GM12878 (cell line): ENCODE measurements around the gene CYP51A1. TPM values are rescaled to one million over a fixed set of nuclear protein-coding genes. Genes with fewer than 3 reads are reported as not detected.

Experiments used
- ATAC-seq: fragments of 200-7000 bp; cut with Tn5 transposase; 3 replicates; pipeline ENCODE4 v1.9.1; 2020; ENCODE audit warnings: mild to moderate bottlenecking, moderate library complexity
- BruUV-seq: library from RNA; stranded (reverse); fragments of 400-500 nt; replicated peaks from 2 replicates; lab custom pipeline; 2021; lab: Mats Ljungman, UMichigan
- CTCF ChIA-PET: fragments of 300-600 bp; sonication (Branson Sonifier 250); formaldehyde crosslinking; extraction: SDS; loops from one replicate; lab custom pipeline; 2021; ENCODE audit warnings: inconsistent platforms; lab: Yijun Ruan, JAX
- POLR2A ChIA-PET: fragments of 350-600 bp; formaldehyde crosslinking; extraction: SDS; loops from one replicate; lab custom pipeline; 2021; ENCODE audit warnings: inconsistent platforms; lab: Charles Lee
- RAD21 ChIA-PET: fragments of 300-600 bp; sonication (Branson Sonifier 250); formaldehyde crosslinking; loops from one replicate; lab custom pipeline; 2023; ENCODE audit warnings: antibody characterized with exemption; ENCODE audit not compliant: unreplicated experiment; lab: Charles Lee
- SMC1A ChIA-PET: fragments of 300-600 bp; sonication (Branson Sonifier 250); formaldehyde crosslinking; loops from one replicate; lab custom pipeline; 2023; ENCODE audit not compliant: unreplicated experiment, uncharacterized antibody; lab: Charles Lee
- DNase-seq: peaks from one replicate; pipeline ENCODE4 v3.0.0-alpha.2; 2011; ENCODE audit warnings: low read depth, low spot score
- FAIRE-seq: peaks from 3 replicates; lab custom pipeline; 2011; peaks lifted over from hg19 to GRCh38; lab: Jason Lieb, UNC
- H2AFZ ChIP-seq: 2 replicates; pipeline ENCODE4 v1.6.0; 2011; ENCODE audit warnings: low read depth, low read length, control low read depth; ENCODE audit not compliant: control insufficient read depth
- H3K27ac ChIP-seq: 2 replicates; pipeline ENCODE4 v1.5.1; 2011; ENCODE audit warnings: control low read depth; ENCODE audit not compliant: control insufficient read depth, insufficient read depth
- H3K27me3 ChIP-seq, 2 experiments: replicated peaks in 1 of 2; 2 replicates each; pipeline versions ENCODE4 v1.6.0 to v1.6.1; 2011; ENCODE audit warnings: low read length in 1 of 2; ENCODE audit not compliant: control insufficient read depth in 2 of 2, insufficient read depth in 2 of 2
- H3K36me3 ChIP-seq, 2 experiments: 2 replicates each; pipeline ENCODE4 v1.5.1; 2011; ENCODE audit warnings: low read length in 1 of 2; ENCODE audit not compliant: control insufficient read depth in 2 of 2, insufficient read depth in 2 of 2
- H3K4me1 ChIP-seq: 2 replicates; pipeline ENCODE4 v1.6.1; 2011; ENCODE audit warnings: mild to moderate bottlenecking, low read length, moderate library complexity, mixed read lengths; ENCODE audit not compliant: control insufficient read depth, insufficient read depth
- H3K4me2 ChIP-seq: 2 replicates; pipeline ENCODE4 v1.6.0; 2011; ENCODE audit warnings: control low read depth; ENCODE audit not compliant: control insufficient read depth, insufficient read depth
- H3K4me3 ChIP-seq: fragments of 200-600 bp; sonication (generic); 2 replicates; pipeline ENCODE4 v1.5.1; 2016
- H3K79me2 ChIP-seq: 2 replicates; pipeline ENCODE4 v1.6.0; 2011; ENCODE audit warnings: low read length; ENCODE audit not compliant: control insufficient read depth, insufficient read depth
- H3K9ac ChIP-seq: 2 replicates; pipeline ENCODE4 v1.8.0; 2011; ENCODE audit warnings: low read length, control low read depth, mixed read lengths; ENCODE audit not compliant: control insufficient read depth, insufficient read depth
- H3K9me3 ChIP-seq: replicated peaks from 3 replicates; pipeline ENCODE4 v1.5.1; 2011; ENCODE audit warnings: mild to moderate bottlenecking, low read length; ENCODE audit not compliant: control insufficient read depth, insufficient read depth
- H4K20me1 ChIP-seq: 2 replicates; pipeline ENCODE4 v1.6.0; 2011; ENCODE audit not compliant: control insufficient read depth, insufficient read depth
- ESRRA ChIP-seq: IDR thresholded peaks from 2 replicates; pipeline ENCODE4 v1.6.1; 2012; ENCODE audit warnings: mild to moderate bottlenecking, low read length, improper control_type of control experiment
- EZH2 ChIP-seq: IDR thresholded peaks from 2 replicates; pipeline ENCODE4 v1.6.1; 2012; ENCODE audit warnings: low read depth, mild to moderate bottlenecking, control low read depth, inconsistent platforms, low read length, borderline replicate concordance; ENCODE audit not compliant: control insufficient read depth
- GABPA ChIP-seq: IDR thresholded peaks from 2 replicates; pipeline ENCODE4 v1.6.1; 2014; ENCODE audit warnings: antibody characterized with exemption, low read depth, mild to moderate bottlenecking, inconsistent platforms
- HDAC6 ChIP-seq: fragments of 200-600 bp; sonication (generic); IDR thresholded peaks from one replicate; pipeline ENCODE4 v1.8.0; 2017; ENCODE audit warnings: antibody characterized with exemption; ENCODE audit not compliant: unreplicated experiment
- IKZF1 ChIP-seq: fragments of 450-650 bp; conservative IDR thresholded peaks from 2 replicates; pipeline ENCODE4 v1.6.1; 2017; ENCODE audit warnings: antibody characterized with exemption, mild to moderate bottlenecking
- IRF4 ChIP-seq: IDR thresholded peaks from 2 replicates; pipeline ENCODE4 v1.6.1; 2011; ENCODE audit warnings: low read depth, low read length
- JUNB ChIP-seq: IDR thresholded peaks from 2 replicates; pipeline ENCODE4 v1.6.1; 2016; ENCODE audit warnings: antibody characterized with exemption, mild to moderate bottlenecking
- JUND ChIP-seq: IDR thresholded peaks from 2 replicates; pipeline ENCODE4 v1.6.1; 2012; ENCODE audit warnings: low read depth, mild to moderate bottlenecking, low read length, improper control_type of control experiment, moderate library complexity
- POU2F2 ChIP-seq: IDR thresholded peaks from 3 replicates; pipeline ENCODE4 v1.6.1; 2011; ENCODE audit warnings: low read depth, mild to moderate bottlenecking, low read length, borderline replicate concordance
- RAD51 ChIP-seq: fragments of 450-650 bp; IDR thresholded peaks from 2 replicates; pipeline ENCODE4 v1.6.1; 2016; ENCODE audit warnings: moderate library complexity, mild to moderate bottlenecking, inconsistent platforms
- RCOR1 ChIP-seq: conservative IDR thresholded peaks from 2 replicates; pipeline ENCODE4 v1.6.1; 2012; ENCODE audit warnings: low read depth, low read length, improper control_type of control experiment
- SREBF2 ChIP-seq: IDR thresholded peaks from 2 replicates; pipeline ENCODE4 v1.6.1; 2012; ENCODE audit warnings: mild to moderate bottlenecking, low read length
- SRF ChIP-seq, 2 experiments: IDR thresholded peaks; 2 replicates each; pipeline ENCODE4 v1.6.1; 2011; ENCODE audit warnings: low read depth in 2 of 2, low read length in 2 of 2, mild to moderate bottlenecking in 1 of 2, moderate library complexity in 1 of 2
- TCF7 ChIP-seq: IDR thresholded peaks from 2 replicates; pipeline ENCODE4 v1.6.1; 2014; ENCODE audit warnings: antibody characterized with exemption, borderline replicate concordance
- WGBS: methylation state at CpG from one replicate; pipeline ENCODE4 v1.1.6; 2016; ENCODE audit warnings: low lambda C conversion rate; ENCODE audit not compliant: insufficient replicate concordance, insufficient coverage; ENCODE audit errors: missing lambda C conversion rate; 5-methylcytosine and 5-hydroxymethylcytosine counted together
- in situ Hi-C: fragments of 300-500 bp; cut with MboI; formaldehyde crosslinking; loops from 9 replicates; pipeline ENCODE4 v1.14.3; 2018; ENCODE audit warnings: mixed read lengths
- intact Hi-C: fragments of 100-400 bp; cut with micrococcal nuclease; formaldehyde crosslinking; loops from one replicate; pipeline ENCODE4 v1.14.2; 2022; ENCODE audit not compliant: unreplicated experiment
- polyA plus RNA-seq, 11 experiments: library from polyadenylated mRNA; depleted of rRNA in 4 of 11; unstranded in 6 of 11; stranded (reverse) in 5 of 11; fragments of >200 nt; fragmentation: Nextera tagmentation in 4 of 11; fragmentation: Illumina TruSeq in 1 of 11; extraction: Ambion mirVana in 4 of 11; extraction: Trizol in 1 of 11; gene quantifications; 1 replicate in 1 of 11; 2 replicates in 10 of 11; pipeline versions ENCODE4 v1.2.1 to v1.2.3, GENCODE V29; 2011 to 2016; ENCODE audit warnings: inconsistent platforms in 2 of 11, missing spikeins in 2 of 11, low read depth in 1 of 11
- total RNA-seq, 4 experiments: library from RNA; depleted of rRNA in 3 of 4; stranded (reverse); fragments of >200 nt in 3 of 4; fragmentation: Illumina TruSeq in 1 of 4; extraction: Trizol in 1 of 4; gene quantifications; 2 replicates each; pipeline versions ENCODE4 v1.2.1 to v1.2.3, GENCODE V29; 2013 to 2021

Gene CYP51A1
- total and polyA plus RNA-seq, 10 of the 15 experiments (the other 5 are each of a cell fraction or from before 2014, with no cell fraction given), result 21.5 to 113 (median 61.8) TPM

GRCh38 chr7:92075455-92076158 is 58.7 kb downstream of the CYP51A1 start:
- TF ChIP-seq SRF (IDR thresholded peaks at IDR 0.05; ENCODE audit: low read depth in 2 of 2, low read length in 2 of 2), result no peak
- TF ChIP-seq JUNB, result peak; percentile 60
- no peak for TF ChIP-seq POU2F2
- TF ChIP-seq EZH2, result no peak
- TF ChIP-seq RCOR1, result no peak
- no peak for TF ChIP-seq JUND
- TF ChIP-seq SREBF2, result no peak
- TF ChIP-seq IRF4, result 0 out of 2 replicates have a peak, but pooled peaks have one; percentile 38
- TF ChIP-seq TCF7, result peak; percentile 58; the same call in 1 of the 2 replicates
- TF ChIP-seq GABPA, result no peak
- no peak for TF ChIP-seq RAD51
- no peak for TF ChIP-seq IKZF1
- no peak for TF ChIP-seq HDAC6
- no peak for TF ChIP-seq ESRRA
- Histone ChIP-seq H3K4me1 (peaks cover 5% of the 10 kb centered on the region; the same call in 1 of the 2 replicates), H3K9ac (no peak overlapping the region), H3K36me3 (no peaks in the 10 kb centered on the region; a peak in 2 of 4 replicates), H3K27me3 (no peaks in the 10 kb centered on the region), H3K4me3 (no peak overlapping the region), H3K4me2 (no peak overlapping the region), H3K79me2 (no peaks in the 10 kb centered on the region), H3K27ac (no peak overlapping the region), H4K20me1 (no peaks in the 10 kb centered on the region), H3K9me3 (no peaks in the 10 kb centered on the region), H2AFZ (no peak overlapping the region)
- DNase-seq (peak; percentile 13), FAIRE-seq (no peak), ATAC-seq (peak; percentile 93)
- intact Hi-C loops, result no loop called here
- CTCF ChIA-PET, result interaction anchor here (0.9 kb wide), 1 partner anchor 10 kb away, joined by 3 read pairs; no protein-coding TSS in a partner anchor
- RAD21 ChIA-PET, result no interaction called here
- whole genome bisulfite sequencing, result 63% methylated on average over 4 of the region's 4 CpGs
- POLR2A ChIA-PET, result interaction anchor here (0.5 to 0.7 kb wide), 2 partner anchors 49 to 57 kb away, joined by 3 read pairs; no protein-coding TSS in a partner anchor
- SMC1A ChIA-PET, result interaction anchor here (1.1 kb wide), 1 partner anchor 13 kb away, joined by 3 read pairs; no protein-coding TSS in a partner anchor
- in situ Hi-C loops, result no loop called here
- no TSS peak for BruUV-seq
